ENCODE measurements around the gene BAD. TPM values are rescaled to one million over a fixed set of nuclear protein-coding genes. Genes with fewer than 3 reads are reported as not detected.

The BAD gene
- total and polyA plus RNA-seq, 8 donors: 45.0 to 71.4 (median 55.1) TPM

- peaks cover 8 to 15% of the 10 kb centered on the region in 2 donors for H3K27me3 ChIP-seq
- DNase-seq: peak; percentile 77 to 97 (median 91)
- no peaks in the 10 kb centered on the region for H3K9me3 ChIP-seq
- TF ChIP-seq CTCF (IDR thresholded peaks at IDR 0.05): peak; percentile 85 to 93
- peaks cover 24 to 47% of the 10 kb centered on the region in 2 donors for H3K4me1 ChIP-seq
- intact Hi-C loops (cut with DNase I): loop anchor here in 1 of 2 donors (5.0 kb wide), 1 partner anchor 102 kb away; no protein-coding TSS in a partner anchor
- peak overlapping the region; percentile 29 to 85 for H3K4me3 ChIP-seq
- peak overlapping the region; percentile 94 to 95 for H3K27ac ChIP-seq
- peak; percentile 58 for ATAC-seq
- H3K36me3 ChIP-seq: peaks cover 0 to 16% of the 10 kb centered on the region in 2 donors
Measured at GRCh38 chr11:64304316-64305072, 20.0 kb upstream of the BAD start.

- H3K9me3 ChIP-seq: no peaks in the 10 kb centered on the region
- ATAC-seq: no peak
- H3K27me3 ChIP-seq: peaks cover 13 to 21% of the 10 kb centered on the region in 2 donors
- TF ChIP-seq CTCF (IDR thresholded peaks at IDR 0.05): no peak
- peaks cover 0 to 14% of the 10 kb centered on the region in 2 donors for H3K36me3 ChIP-seq
- intact Hi-C loops (cut with DNase I): loop anchor here in 1 of 2 donors (5.0 kb wide), 1 partner anchor 102 kb away; no protein-coding TSS in a partner anchor
- peak overlapping the region; percentile 94 to 95 for H3K27ac ChIP-seq
- peak in 1 of 4 donors; percentile 45 for DNase-seq
- peak overlapping the region; percentile 29 to 85 for H3K4me3 ChIP-seq
- peaks cover 24 to 53% of the 10 kb centered on the region in 2 donors for H3K4me1 ChIP-seq
Measured at GRCh38 chr11:64304032-64304315, 19.5 kb upstream of the BAD start.

GRCh38 chr11:64303109-64304031 is 18.9 kb upstream of the BAD start:
- H3K4me3 ChIP-seq: no peak overlapping the region
- peak in 1 of 4 donors; percentile 26 for DNase-seq
- peaks cover 0 to 8% of the 10 kb centered on the region in 2 donors for H3K36me3 ChIP-seq
- no peak for TF ChIP-seq CTCF (IDR thresholded peaks at IDR 0.05)
- intact Hi-C loops (cut with DNase I): loop anchor here in 1 of 2 donors (5.0 kb wide), 1 partner anchor 101 kb away; no protein-coding TSS in a partner anchor
- H3K27ac ChIP-seq: peak overlapping the region in 1 of 2 donors; percentile 95
- H3K9me3 ChIP-seq: no peaks in the 10 kb centered on the region
- peaks cover 19 to 27% of the 10 kb centered on the region in 2 donors for H3K27me3 ChIP-seq
- ATAC-seq: no peak
- peaks cover 24 to 53% of the 10 kb centered on the region in 2 donors for H3K4me1 ChIP-seq

GRCh38 chr11:64299847-64300648 is 15.6 kb upstream of the BAD start, which contains the start of gene CATSPERZ:
Gene CATSPERZ (plus strand): TSS chr11:64300358. CDS start chr11:64300411, 53 bp downstream.
- H3K27ac ChIP-seq: no peak within 1 kb of the TSS
- no peaks in the 10 kb centered on the region for H3K9me3 ChIP-seq
- intact Hi-C loops (cut with DNase I): loop anchor here in 1 of 2 donors (5.0 kb wide), 1 partner anchor 98 kb away; no protein-coding TSS in a partner anchor
- peaks cover 42 to 60% of the 10 kb centered on the region in 2 donors for H3K27me3 ChIP-seq
- H3K36me3 ChIP-seq: no peaks in the 10 kb centered on the region
- H3K4me1 ChIP-seq: peaks cover 16 to 37% of the 10 kb centered on the region in 2 donors
- H3K4me3 ChIP-seq: peak within 1 kb of the TSS; percentile 10 to 39
- DNase-seq: no peak
- no peak for TF ChIP-seq CTCF (IDR thresholded peaks at IDR 0.05)
- ATAC-seq: no peak
